Bronchial epithelial cell (primary cell): Measurements from ENCODE around the gene ALDH1A2. TPM values are rescaled to one million over a fixed set of nuclear protein-coding genes. Genes with fewer than 3 reads are reported as not detected.

ENCODE experiments used
- DNase-seq: peaks from one replicate; pipeline ENCODE4 v3.0.0-alpha.2; 2010; ENCODE audit warnings: low read depth
- FAIRE-seq: peaks from 2 replicates; lab custom pipeline; 2011; peaks lifted over from hg19 to GRCh38; lab: Jason Lieb, UNC
- H3K27me3 ChIP-seq: 2 replicates; pipeline ENCODE4 v1.5.1; 2011; ENCODE audit warnings: low read length; ENCODE audit not compliant: control insufficient read depth, insufficient read depth
- H3K36me3 ChIP-seq: 2 replicates; pipeline ENCODE4 v1.5.1; 2011; ENCODE audit warnings: low read length; ENCODE audit not compliant: control insufficient read depth, insufficient read depth
- H3K4me3 ChIP-seq: 2 replicates; pipeline ENCODE4 v1.5.1; 2011; ENCODE audit warnings: mild to moderate bottlenecking, low read depth, low read length, control low read depth
- CTCF ChIP-seq: IDR thresholded peaks from 2 replicates; pipeline ENCODE4 v1.5.1; 2011; ENCODE audit warnings: mild to moderate bottlenecking, moderate library complexity, low read length, control low read depth, inconsistent platforms; ENCODE audit not compliant: insufficient read depth, severe bottlenecking
- total RNA-seq: library from RNA; depleted of rRNA; stranded (reverse); fragments of >200 nt; gene quantifications from 2 replicates; pipeline ENCODE4 v1.2.1, GENCODE V29; 2014

The ALDH1A2 gene
- total RNA-seq, 1 donor from 2014 or later: 0.79 TPM

- peak; percentile 50 for FAIRE-seq
These were observed 138.3 kb downstream of the ALDH1A2 start for GRCh38 chr15:57927091-57927631.

GRCh38 chr15:57925650-57926049 is 139.9 kb downstream of the ALDH1A2 start:
- Histone ChIP-seq H3K27me3 (no peaks in the 10 kb centered on the region), H3K36me3 (no peaks in the 10 kb centered on the region), H3K4me3 (no peak overlapping the region)
- FAIRE-seq (no peak), DNase-seq (no peak)
- no peak for TF ChIP-seq CTCF

More at GRCh38 chr15:57927091-57927631, 138.3 kb downstream of the ALDH1A2 start:
- Histone ChIP-seq H3K27me3 (no peaks in the 10 kb centered on the region), H3K4me3 (no peak overlapping the region), H3K36me3 (no peaks in the 10 kb centered on the region)
- DNase-seq: no peak
- TF ChIP-seq CTCF: no peak

GRCh38 chr15:57924598-57924997 is 140.9 kb downstream of the ALDH1A2 start:
- TF ChIP-seq CTCF: no peak
- FAIRE-seq (peak; percentile 40), DNase-seq (no peak)
- H3K27me3 ChIP-seq: no peaks in the 10 kb centered on the region
- H3K36me3 ChIP-seq: no peaks in the 10 kb centered on the region
- no peak overlapping the region for H3K4me3 ChIP-seq

- no peak for TF ChIP-seq CTCF
- Histone ChIP-seq H3K27me3 (no peaks in the 10 kb centered on the region), H3K36me3 (no peaks in the 10 kb centered on the region), H3K4me3 (no peak overlapping the region)
- FAIRE-seq: no peak
- DNase-seq: no peak
These were observed 141.8 kb downstream of the ALDH1A2 start for GRCh38 chr15:57923750-57924149.

GRCh38 chr15:57923306-57923705 is 142.2 kb downstream of the ALDH1A2 start:
- no peak for TF ChIP-seq CTCF
- DNase-seq (no peak), FAIRE-seq (no peak)
- no peak overlapping the region for H3K4me3 ChIP-seq
- no peaks in the 10 kb centered on the region for H3K36me3 ChIP-seq
- H3K27me3 ChIP-seq: no peaks in the 10 kb centered on the region

- peak; percentile 63 for DNase-seq
- no peak overlapping the region for H3K4me3 ChIP-seq
- H3K27me3 ChIP-seq: no peaks in the 10 kb centered on the region
- TF ChIP-seq CTCF: no peak
- peak; percentile 90 for FAIRE-seq
- no peaks in the 10 kb centered on the region for H3K36me3 ChIP-seq
These were observed 142.7 kb downstream of the ALDH1A2 start for GRCh38 chr15:57922776-57923175.
